PC-3 (cell line): ENCODE results near the gene CCM2. TPM values are rescaled to one million over a fixed set of nuclear protein-coding genes. Genes with fewer than 3 reads are reported as not detected.

Source experiments
- ATAC-seq: fragments of 200-7000 bp; cut with Tn5 transposase; 2 replicates; pipeline ENCODE4 v1.9.1; 2020; ENCODE audit warnings: mild to moderate bottlenecking, moderate library complexity
- BruUV-seq: library from RNA; stranded (reverse); fragments of 400-500 nt; replicated peaks from 2 replicates; lab custom pipeline; 2021; lab: Mats Ljungman, UMichigan
- CTCF ChIA-PET: fragments of 300-600 bp; sonication (Branson Sonifier 250); formaldehyde crosslinking; loops from one replicate; lab custom pipeline; 2022; ENCODE audit warnings: antibody characterized with exemption; lab: Charles Lee
- POLR2A ChIA-PET: fragments of 300-600 bp; sonication (Branson Sonifier 250); formaldehyde crosslinking; loops from one replicate; lab custom pipeline; 2022; ENCODE audit warnings: antibody characterized with exemption; ENCODE audit not compliant: unreplicated experiment; lab: Charles Lee
- DNase-seq: peaks from one replicate; pipeline ENCODE4 v3.0.0-alpha.2; 2015
- H2AFZ ChIP-seq: fragments of 300-600 bp; sonication (generic); 2 replicates; pipeline ENCODE4 v1.6.0; 2016; ENCODE audit warnings: antibody characterized with exemption, low read length
- H3F3A ChIP-seq: fragments of 300-600 bp; sonication (generic); one replicate; pipeline ENCODE4 v1.6.0; 2017; ENCODE audit warnings: antibody characterized with exemption, low read length, control low read depth, mild to moderate bottlenecking; ENCODE audit not compliant: unreplicated experiment
- H3K27ac ChIP-seq: fragments of 300-600 bp; sonication (generic); 2 replicates; pipeline ENCODE4 v1.5.1; 2016; ENCODE audit warnings: mild to moderate bottlenecking, low read length
- H3K27me3 ChIP-seq: fragments of 300-600 bp; sonication (generic); 2 replicates; pipeline ENCODE4 v1.6.1; 2016; ENCODE audit warnings: low read length, mixed read lengths
- H3K36me3 ChIP-seq: fragments of 300-600 bp; sonication (generic); 2 replicates; pipeline ENCODE4 v1.6.1; 2016; ENCODE audit warnings: low read depth, mixed run types, low read length, mixed read lengths
- H3K4me1 ChIP-seq: fragments of 300-600 bp; sonication (generic); 2 replicates; pipeline ENCODE4 v1.5.1; 2016; ENCODE audit warnings: low read length; ENCODE audit not compliant: insufficient read depth
- H3K4me2 ChIP-seq: fragments of 300-600 bp; sonication (generic); 2 replicates; pipeline ENCODE4 v1.6.0; 2016; ENCODE audit warnings: low read length
- H3K4me3 ChIP-seq: fragments of 300-600 bp; sonication (generic); 2 replicates; pipeline ENCODE4 v1.5.1; 2016; ENCODE audit warnings: mild to moderate bottlenecking, low read length, mixed read lengths
- H3K79me2 ChIP-seq: fragments of 300-600 bp; sonication (generic); 2 replicates; pipeline ENCODE4 v1.6.1; 2017; ENCODE audit warnings: low read length, mixed read lengths
- H3K9ac ChIP-seq: fragments of 300-600 bp; sonication (generic); 2 replicates; pipeline ENCODE4 v1.6.0; 2016; ENCODE audit warnings: mild to moderate bottlenecking, low read length
- H3K9me2 ChIP-seq: fragments of 300-600 bp; sonication (generic); replicated peaks from 2 replicates; pipeline ENCODE4 v1.6.1; 2016; ENCODE audit warnings: mixed run types, low read length, mixed read lengths
- H3K9me3 ChIP-seq: fragments of 300-600 bp; sonication (generic); 2 replicates; pipeline ENCODE4 v1.6.1; 2016; ENCODE audit warnings: low read length, mixed read lengths
- H4K20me1 ChIP-seq: fragments of 300-600 bp; sonication (generic); 2 replicates; pipeline ENCODE4 v1.6.1; 2016; ENCODE audit warnings: low read length, mixed read lengths
- EZH2 ChIP-seq: fragments of 300-600 bp; sonication (generic); IDR thresholded peaks from one replicate; pipeline ENCODE4 v1.6.1; 2017; ENCODE audit warnings: antibody characterized with exemption, mild to moderate bottlenecking, low read length; ENCODE audit not compliant: unreplicated experiment
- EZH2phosphoT487 ChIP-seq: fragments of 300-600 bp; sonication (generic); IDR thresholded peaks from 2 replicates; pipeline ENCODE4 v1.6.1; 2018; ENCODE audit warnings: mild to moderate bottlenecking, antibody characterized with exemption, low read length, borderline replicate concordance
- intact Hi-C: fragments of 100-400 bp; cut with micrococcal nuclease; formaldehyde crosslinking; loops from 2 replicates; pipeline ENCODE4 v1.9.0; 2023
- total RNA-seq: library from RNA; depleted of rRNA; stranded (reverse); fragments of >200 nt; gene quantifications from 2 replicates; pipeline ENCODE4 v1.2.3, GENCODE V29; 2014
- TF ChIP-seq, protein P1 (sequence below): fragments of 300-600 bp; sonication (generic); conservative IDR thresholded peaks from 2 replicates; pipeline ENCODE4 v1.5.1; 2017; ENCODE audit warnings: antibody characterized with exemption, low read depth, mild to moderate bottlenecking, low read length

The CCM2 gene
- total RNA-seq, 1 experiment from 2014 or later, result 56.6 TPM

DNA sequence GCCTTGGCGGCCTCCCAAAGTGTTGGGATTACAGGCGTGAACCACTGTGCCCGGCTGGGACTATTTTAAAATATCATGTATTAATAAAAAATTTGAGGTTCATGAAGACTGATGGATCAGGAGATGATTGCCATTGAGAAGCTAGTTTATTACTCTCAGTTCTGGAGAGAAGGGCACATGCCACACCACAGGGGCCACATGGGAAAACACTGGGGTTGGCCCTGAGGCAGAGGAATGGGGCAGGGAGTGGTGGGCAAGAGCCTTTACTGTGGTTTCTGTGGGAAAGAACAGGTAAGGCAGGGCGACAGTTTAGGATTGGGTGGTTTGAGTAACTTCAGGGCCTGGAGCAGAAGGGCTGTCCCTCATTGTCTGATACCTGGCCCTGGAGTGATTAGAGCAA is 118.3 kb downstream of the CCM2 start:
- intact Hi-C loops, result no loop called here
- H3K36me3 ChIP-seq, result no peaks in the 10 kb centered on the region
- no peak overlapping the region for H3K4me3 ChIP-seq
- CTCF ChIA-PET, result no interaction called here
- ATAC-seq (no peak), DNase-seq (no peak)
- TF ChIP-seq, protein P1, sequence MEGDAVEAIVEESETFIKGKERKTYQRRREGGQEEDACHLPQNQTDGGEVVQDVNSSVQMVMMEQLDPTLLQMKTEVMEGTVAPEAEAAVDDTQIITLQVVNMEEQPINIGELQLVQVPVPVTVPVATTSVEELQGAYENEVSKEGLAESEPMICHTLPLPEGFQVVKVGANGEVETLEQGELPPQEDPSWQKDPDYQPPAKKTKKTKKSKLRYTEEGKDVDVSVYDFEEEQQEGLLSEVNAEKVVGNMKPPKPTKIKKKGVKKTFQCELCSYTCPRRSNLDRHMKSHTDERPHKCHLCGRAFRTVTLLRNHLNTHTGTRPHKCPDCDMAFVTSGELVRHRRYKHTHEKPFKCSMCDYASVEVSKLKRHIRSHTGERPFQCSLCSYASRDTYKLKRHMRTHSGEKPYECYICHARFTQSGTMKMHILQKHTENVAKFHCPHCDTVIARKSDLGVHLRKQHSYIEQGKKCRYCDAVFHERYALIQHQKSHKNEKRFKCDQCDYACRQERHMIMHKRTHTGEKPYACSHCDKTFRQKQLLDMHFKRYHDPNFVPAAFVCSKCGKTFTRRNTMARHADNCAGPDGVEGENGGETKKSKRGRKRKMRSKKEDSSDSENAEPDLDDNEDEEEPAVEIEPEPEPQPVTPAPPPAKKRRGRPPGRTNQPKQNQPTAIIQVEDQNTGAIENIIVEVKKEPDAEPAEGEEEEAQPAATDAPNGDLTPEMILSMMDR, result no peak
- TF ChIP-seq EZH2 (no peak), EZH2phosphoT487 (no peak)
- H3K9ac ChIP-seq, result no peak overlapping the region
- no peaks in the 10 kb centered on the region for H3K79me2 ChIP-seq
- H3K4me1 ChIP-seq, result no peaks in the 10 kb centered on the region
- H3K27ac ChIP-seq, result no peak overlapping the region
- H3K9me3 ChIP-seq, result no peaks in the 10 kb centered on the region
- H3K9me2 ChIP-seq, result no peaks in the 10 kb centered on the region
- H4K20me1 ChIP-seq, result no peaks in the 10 kb centered on the region
- POLR2A ChIA-PET, result no interaction called here
- no TSS peak for BruUV-seq
- H3K27me3 ChIP-seq, result no peaks in the 10 kb centered on the region
- no peak overlapping the region for H3K4me2 ChIP-seq
- H3F3A ChIP-seq, result no peaks in the 10 kb centered on the region
- H2AFZ ChIP-seq, result no peak overlapping the region

GRCh38 chr7:45118889-45119331 is 118.9 kb downstream of the CCM2 start:
- Histone ChIP-seq H3K4me3 (no peak overlapping the region), H3F3A (no peaks in the 10 kb centered on the region), H3K9me3 (no peaks in the 10 kb centered on the region), H3K36me3 (no peaks in the 10 kb centered on the region), H3K79me2 (no peaks in the 10 kb centered on the region), H3K27me3 (no peaks in the 10 kb centered on the region), H4K20me1 (no peaks in the 10 kb centered on the region), H3K9ac (no peak overlapping the region), H3K4me2 (no peak overlapping the region), H3K4me1 (no peaks in the 10 kb centered on the region), H2AFZ (no peak overlapping the region), H3K9me2 (no peaks in the 10 kb centered on the region), H3K27ac (no peak overlapping the region)
- ChIA-PET POLR2A (no interaction called here), CTCF (no interaction called here)
- no TSS peak for BruUV-seq
- TF ChIP-seq, protein P1, result no peak
- TF ChIP-seq EZH2 (no peak), EZH2phosphoT487 (no peak)
- DNase-seq, result no peak
- intact Hi-C loops, result no loop called here
- no peak for ATAC-seq

DNA sequence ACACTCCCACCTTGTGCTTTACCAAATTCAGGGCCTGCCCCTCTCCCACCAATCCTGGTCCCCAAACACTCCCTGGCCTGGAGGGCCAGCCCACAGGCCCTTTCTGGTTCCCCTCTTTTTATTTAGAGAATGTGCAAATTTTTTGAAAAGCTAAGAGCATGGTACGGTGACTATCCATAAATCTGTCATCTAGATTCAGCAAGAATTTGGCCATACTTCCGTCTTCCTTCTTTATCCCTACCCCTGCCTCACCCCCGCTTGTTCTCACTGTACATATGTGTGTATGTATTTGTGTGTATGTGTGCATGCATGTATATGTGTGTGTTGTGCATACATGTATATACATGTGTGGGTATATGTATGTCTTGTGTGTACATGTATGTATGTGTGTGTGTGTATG is 119.5 kb downstream of the CCM2 start:
- Histone ChIP-seq H3K9ac (no peak overlapping the region), H3K27me3 (no peaks in the 10 kb centered on the region), H3K36me3 (no peaks in the 10 kb centered on the region), H3K4me2 (no peak overlapping the region), H3K4me1 (no peaks in the 10 kb centered on the region), H2AFZ (no peak overlapping the region), H3F3A (no peaks in the 10 kb centered on the region), H3K9me2 (no peaks in the 10 kb centered on the region), H4K20me1 (no peaks in the 10 kb centered on the region), H3K4me3 (no peak overlapping the region), H3K79me2 (no peaks in the 10 kb centered on the region), H3K9me3 (no peaks in the 10 kb centered on the region), H3K27ac (no peak overlapping the region)
- intact Hi-C loops, result no loop called here
- TF ChIP-seq EZH2, result no peak
- TF ChIP-seq EZH2phosphoT487, result no peak
- TF ChIP-seq, protein P1, result no peak
- BruUV-seq, result no TSS peak
- ChIA-PET POLR2A (no interaction called here), CTCF (no interaction called here)
- DNase-seq (no peak), ATAC-seq (no peak)
